Mammary epithelial cell (primary cell): ENCODE data around the gene SPIN1.

Experiments used
- EZH2 ChIP-seq: IDR thresholded peaks from 2 replicates; pipeline ENCODE4 v1.6.1; 2012; ENCODE audit warnings: low read length, inconsistent platforms, borderline replicate concordance
- TF ChIP-seq, protein P1 (sequence below), 2 donors: IDR thresholded peaks in 1 of 2; conservative IDR thresholded peaks in 1 of 2; 2 replicates each; pipeline ENCODE4 v1.5.1; 2011 to 2012; ENCODE audit warnings: inconsistent platforms in 2 of 2, low read length in 2 of 2, mild to moderate bottlenecking in 2 of 2, control low read depth in 1 of 2, low read depth in 1 of 2; ENCODE audit not compliant: insufficient read depth in 1 of 2; ENCODE audit errors: extremely low read depth in 1 of 2

DNA sequence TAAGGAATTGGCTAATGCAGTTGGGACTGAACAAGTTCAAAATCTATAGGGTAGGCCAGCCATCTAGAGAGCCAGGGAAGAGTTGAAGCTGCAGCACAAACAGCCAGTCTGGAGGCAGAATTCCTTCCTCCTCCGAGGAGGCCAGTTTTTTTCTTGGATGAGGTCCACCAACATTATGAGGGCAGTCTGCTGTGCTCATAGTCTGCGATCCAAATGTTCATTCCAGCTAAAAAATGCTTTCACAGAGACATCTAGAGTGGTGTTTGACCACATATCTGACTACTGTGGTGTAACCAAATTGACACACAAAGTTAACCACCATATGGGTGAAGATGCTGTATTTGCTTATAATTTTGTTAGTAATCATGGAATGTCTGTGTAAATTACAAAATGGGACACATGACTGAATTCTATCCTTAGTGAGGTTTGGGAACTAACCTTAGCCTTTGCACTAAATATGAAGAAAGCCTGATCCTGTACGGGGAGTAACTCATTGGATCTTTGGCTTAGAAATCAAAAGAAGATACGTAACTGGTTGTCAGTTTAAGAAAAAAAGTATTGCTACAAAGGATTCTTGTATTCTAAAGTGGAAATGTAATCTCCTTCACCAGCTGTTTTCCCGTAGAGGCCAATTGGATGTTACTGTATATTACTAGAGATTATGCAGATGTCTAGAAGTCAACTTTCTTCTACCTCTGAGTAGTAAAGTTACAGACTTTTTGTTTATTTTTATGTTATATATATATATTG is 70.6 kb downstream of the SPIN1 start:
- TF ChIP-seq, protein P1, sequence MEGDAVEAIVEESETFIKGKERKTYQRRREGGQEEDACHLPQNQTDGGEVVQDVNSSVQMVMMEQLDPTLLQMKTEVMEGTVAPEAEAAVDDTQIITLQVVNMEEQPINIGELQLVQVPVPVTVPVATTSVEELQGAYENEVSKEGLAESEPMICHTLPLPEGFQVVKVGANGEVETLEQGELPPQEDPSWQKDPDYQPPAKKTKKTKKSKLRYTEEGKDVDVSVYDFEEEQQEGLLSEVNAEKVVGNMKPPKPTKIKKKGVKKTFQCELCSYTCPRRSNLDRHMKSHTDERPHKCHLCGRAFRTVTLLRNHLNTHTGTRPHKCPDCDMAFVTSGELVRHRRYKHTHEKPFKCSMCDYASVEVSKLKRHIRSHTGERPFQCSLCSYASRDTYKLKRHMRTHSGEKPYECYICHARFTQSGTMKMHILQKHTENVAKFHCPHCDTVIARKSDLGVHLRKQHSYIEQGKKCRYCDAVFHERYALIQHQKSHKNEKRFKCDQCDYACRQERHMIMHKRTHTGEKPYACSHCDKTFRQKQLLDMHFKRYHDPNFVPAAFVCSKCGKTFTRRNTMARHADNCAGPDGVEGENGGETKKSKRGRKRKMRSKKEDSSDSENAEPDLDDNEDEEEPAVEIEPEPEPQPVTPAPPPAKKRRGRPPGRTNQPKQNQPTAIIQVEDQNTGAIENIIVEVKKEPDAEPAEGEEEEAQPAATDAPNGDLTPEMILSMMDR (conservative IDR thresholded peaks at IDR 0.05 in 1 of 2, IDR thresholded peaks at IDR 0.05 in 1 of 2; ENCODE audit: extremely low read depth in 1 of 2, insufficient read depth in 1 of 2, low read depth in 1 of 2, low read length in 2 of 2): no peak
- no peak for TF ChIP-seq EZH2
